LNCAP (cell line): ENCODE data around the gene KRTAP8-1.

Experiments used
- CTCF ChIP-seq: fragments of 450-650 bp; IDR thresholded peaks from 2 replicates; pipeline ENCODE4 v1.5.1; 2017; ENCODE audit warnings: mild to moderate bottlenecking

Gene KRTAP8-1

GRCh38 chr21:30813174-30813573 is at the start of gene KRTAP8-1:
Gene KRTAP8-1 (minus strand): TSS chr21:30813274. CDS start chr21:30813220, 54 bp downstream.
- no peak for TF ChIP-seq CTCF

GRCh38 chr21:30847627-30848500 is 34.8 kb upstream of the KRTAP8-1 start:
- TF ChIP-seq CTCF: no peak

- no peak for TF ChIP-seq CTCF
Measured at GRCh38 chr21:30842990-30843389, 29.9 kb upstream of the KRTAP8-1 start.

- TF ChIP-seq CTCF: peak; percentile 44
Measured at GRCh38 chr21:30839304-30839703, 26.2 kb upstream of the KRTAP8-1 start.

- TF ChIP-seq CTCF: no peak
Measured at GRCh38 chr21:30838536-30838935, 25.5 kb upstream of the KRTAP8-1 start.

- peak; percentile 59 for TF ChIP-seq CTCF
Measured at GRCh38 chr21:30831194-30831765, 18.2 kb upstream of the KRTAP8-1 start.

GRCh38 chr21:30829659-30830058 is 16.6 kb upstream of the KRTAP8-1 start, which contains the start of gene KRTAP7-1:
Gene KRTAP7-1 (minus strand): TSS chr21:30829759. CDS start chr21:30829698, 61 bp downstream.
- no peak for TF ChIP-seq CTCF
